Peyer's patch (tissue), 4 donors: ENCODE data around the gene PRPH. TPM values are rescaled to one million over a fixed set of nuclear protein-coding genes. Genes with fewer than 3 reads are reported as not detected.

Experiments
- DNase-seq, 3 donors: peaks; one replicate each; pipeline ENCODE4 v3.0.0-alpha.2; 2017 to 2019
- H3K27ac ChIP-seq, 4 donors: fragments of 200-600 bp; sonication (generic); one replicate each; pipeline ENCODE4 v1.5.1; 2016 to 2019
- H3K27me3 ChIP-seq, 2 donors: fragments of 200-600 bp; sonication (generic); one replicate each; pipeline ENCODE4 v1.5.1; 2019
- H3K36me3 ChIP-seq, 3 donors: fragments of 200-600 bp; sonication (generic); one replicate each; pipeline ENCODE4 v1.5.1; 2016 to 2019
- H3K4me1 ChIP-seq, 4 donors: fragments of 200-600 bp; sonication (generic); one replicate each; pipeline ENCODE4 v1.5.1; 2016 to 2019
- H3K4me3 ChIP-seq, 4 donors: fragments of 200-600 bp; sonication (generic); 1 replicate in 3 of 4; 2 replicates in 1 of 4; pipeline ENCODE4 v1.5.1; 2016 to 2019; ENCODE audit warnings: mild to moderate bottlenecking in 1 of 4
- H3K9me3 ChIP-seq, 4 donors: fragments of 200-600 bp; sonication (generic); one replicate each; pipeline ENCODE4 v1.5.1; 2016 to 2019; ENCODE audit warnings: mild to moderate bottlenecking in 1 of 4
- CTCF ChIP-seq, 6 experiments: fragments of 450-650 bp in 4 of 6; fragments of 200-600 bp in 2 of 6; sonication (generic) in 1 of 6; IDR thresholded peaks; one replicate each; pipeline ENCODE4 v1.5.1; 2017 to 2019; ENCODE audit warnings: antibody characterized with exemption in 6 of 6, mild to moderate bottlenecking in 3 of 6, moderate library complexity in 1 of 6
- POLR2A ChIP-seq, 2 donors: fragments of 450-650 bp; IDR thresholded peaks; one replicate each; pipeline ENCODE4 v1.5.1; 2017; ENCODE audit warnings: antibody characterized with exemption in 2 of 2, mild to moderate bottlenecking in 2 of 2, moderate library complexity in 2 of 2
- total RNA-seq, 4 donors: library from RNA; depleted of rRNA; stranded (reverse); fragments of >200 nt; gene quantifications; one replicate each; pipeline ENCODE4 v1.1.0, GENCODE V29; 2016

PRPH gene
- total RNA-seq, 4 donors from 2014 or later, result 6.4 to 8.8 (median 6.5) TPM; not detected in 1

DNA sequence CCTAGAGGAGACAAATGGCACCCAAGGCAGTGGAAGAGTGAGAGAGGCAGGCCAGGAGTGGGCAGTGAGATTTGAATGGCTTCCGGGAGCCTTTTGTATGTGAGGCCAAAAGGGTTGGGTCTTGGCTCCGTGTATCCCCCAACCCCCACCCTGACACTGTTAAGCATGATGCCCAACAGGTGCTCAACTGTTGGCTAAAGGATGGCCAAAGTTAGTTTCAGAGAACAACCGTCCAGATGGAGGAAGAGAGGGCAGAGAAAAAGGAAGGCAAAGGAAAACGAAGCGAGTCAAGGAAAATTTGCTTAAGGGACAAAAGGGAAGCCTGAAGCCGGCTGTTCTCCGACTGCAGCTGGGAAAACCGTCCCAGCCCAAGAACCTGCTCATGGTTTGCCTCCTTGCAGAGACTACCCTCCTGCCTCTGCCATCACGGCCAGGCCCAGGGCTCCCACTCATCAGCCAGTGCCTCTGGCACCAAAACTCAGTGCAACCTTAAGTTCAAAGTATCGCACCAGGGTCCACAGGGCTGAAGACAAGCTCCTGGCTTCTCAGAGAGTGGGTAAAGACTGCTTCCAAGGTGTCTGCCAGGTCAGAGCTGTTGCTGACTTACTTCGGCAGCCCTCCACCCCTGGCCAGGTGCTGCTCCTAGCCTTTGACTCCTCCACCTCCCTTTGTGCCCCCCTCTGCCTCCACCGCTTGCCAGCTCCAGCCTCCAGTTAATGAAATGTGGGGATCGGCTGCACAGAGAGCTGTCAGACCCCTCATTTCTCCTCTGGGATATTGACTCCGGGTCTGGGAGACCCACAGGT lies 46.2 kb downstream of the PRPH start:
- Histone ChIP-seq H3K27ac (no peak overlapping the region), H3K9me3 (no peaks in the 10 kb centered on the region), H3K27me3 (peaks cover 5 to 24% of the 10 kb centered on the region in 2 donors), H3K4me3 (no peak overlapping the region), H3K36me3 (no peaks in the 10 kb centered on the region), H3K4me1 (peaks cover 7 to 60% (median 41%) of the 10 kb centered on the region in 4 donors)
- TF ChIP-seq CTCF (IDR thresholded peaks at IDR 0.05) (no peak), POLR2A (IDR thresholded peaks at IDR 0.05) (no peak)
- DNase-seq, result peak in 1 of 3 donors; percentile 33

DNA sequence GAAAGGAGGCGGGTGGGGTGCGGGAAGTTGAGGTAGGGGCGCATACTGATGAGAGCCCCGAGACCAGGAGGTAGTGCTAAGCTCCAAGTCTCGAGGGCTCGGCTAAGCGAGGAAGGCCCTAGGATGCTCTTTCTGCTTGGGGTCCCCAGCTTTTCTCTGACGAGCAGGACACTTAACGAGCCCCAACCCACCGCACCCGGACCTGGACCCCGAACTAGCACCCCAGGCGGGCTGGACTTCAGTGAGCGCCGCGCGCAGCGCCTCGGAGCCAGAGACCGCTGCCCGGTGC lies 46.8 kb downstream of the PRPH start:
- H3K4me3 ChIP-seq, result peak overlapping the region; percentile 28 to 52 (median 48)
- TF ChIP-seq CTCF (IDR thresholded peaks at IDR 0.05) (no peak), POLR2A (IDR thresholded peaks at IDR 0.05) (no peak)
- H3K36me3 ChIP-seq, result no peaks in the 10 kb centered on the region
- no peaks in the 10 kb centered on the region for H3K9me3 ChIP-seq
- H3K4me1 ChIP-seq, result peaks cover 7 to 60% (median 43%) of the 10 kb centered on the region in 4 donors
- H3K27ac ChIP-seq, result no peak overlapping the region
- DNase-seq, result no peak
- peaks cover 1 to 24% of the 10 kb centered on the region in 2 donors for H3K27me3 ChIP-seq

GRCh38 chr12:49342066-49342913 lies 47.3 kb downstream of the PRPH start:
- Histone ChIP-seq H3K27ac (peak overlapping the region in 1 of 4 donors; percentile 48), H3K4me3 (peak overlapping the region; percentile 28 to 52 (median 48))
- TF ChIP-seq POLR2A (IDR thresholded peaks at IDR 0.05) (no peak), CTCF (IDR thresholded peaks at IDR 0.05) (peak in 5 of 6 experiments; percentile 69 to 87 (median 81))

DNA sequence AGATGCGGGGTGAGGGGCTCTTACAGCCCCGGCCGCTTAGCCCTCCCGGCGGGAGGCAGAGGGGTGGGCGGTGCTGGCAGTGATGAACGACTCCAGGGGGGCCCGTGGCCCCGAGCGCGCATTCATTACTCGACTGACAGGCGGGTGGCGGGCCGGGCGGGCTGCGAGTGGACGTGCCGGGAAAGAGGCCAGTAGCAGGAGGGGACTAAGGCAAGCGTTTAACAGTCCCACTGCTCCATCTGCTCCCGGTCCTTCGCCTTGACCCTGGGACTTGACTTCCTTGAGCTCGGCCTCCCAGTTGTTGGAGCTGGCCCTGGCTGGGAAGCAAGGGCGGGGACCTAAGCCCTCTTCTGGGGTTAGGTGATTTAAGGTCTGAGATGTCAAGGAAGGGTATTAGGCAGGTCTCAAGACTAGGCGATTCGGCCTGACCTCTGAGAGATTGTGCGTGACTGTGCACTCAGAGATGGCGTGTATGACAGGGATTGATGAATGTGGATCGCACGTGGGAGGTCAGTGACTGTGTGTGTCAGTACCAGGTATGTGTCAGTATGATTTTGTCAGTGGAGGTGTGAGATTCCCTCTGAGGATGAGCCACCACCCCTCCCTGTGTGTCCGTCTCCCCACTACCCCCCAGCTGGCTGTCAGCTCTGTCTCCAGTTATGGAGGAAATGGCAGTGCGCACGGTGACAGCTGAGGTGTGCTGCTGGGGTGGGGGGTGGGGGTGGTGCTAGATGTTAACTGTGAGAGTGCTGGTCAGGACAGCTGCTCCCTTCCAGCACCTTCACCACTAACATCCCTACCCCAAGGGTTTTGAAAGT lies 48.2 kb downstream of the PRPH start:
- no peak for TF ChIP-seq POLR2A (IDR thresholded peaks at IDR 0.05)
- no peak for TF ChIP-seq CTCF (IDR thresholded peaks at IDR 0.05)
- H3K36me3 ChIP-seq, result no peaks in the 10 kb centered on the region
- no peaks in the 10 kb centered on the region for H3K9me3 ChIP-seq
- DNase-seq, result no peak
- peaks cover 7 to 66% (median 48%) of the 10 kb centered on the region in 4 donors for H3K4me1 ChIP-seq
- H3K27ac ChIP-seq, result no peak overlapping the region
- peaks cover 0 to 25% of the 10 kb centered on the region in 2 donors for H3K27me3 ChIP-seq
- H3K4me3 ChIP-seq, result peak overlapping the region; percentile 28 to 52 (median 48)

More at GRCh38 chr12:49342066-49342913, 47.3 kb downstream of the PRPH start:
- Histone ChIP-seq H3K9me3 (no peaks in the 10 kb centered on the region), H3K36me3 (no peaks in the 10 kb centered on the region), H3K27me3 (peaks cover 0 to 22% of the 10 kb centered on the region in 2 donors), H3K4me1 (peaks cover 7 to 60% (median 43%) of the 10 kb centered on the region in 4 donors)
- peak; percentile 68 to 90 (median 84) for DNase-seq

- Histone ChIP-seq H3K9me3 (no peaks in the 10 kb centered on the region), H3K27ac (no peak overlapping the region), H3K36me3 (no peaks in the 10 kb centered on the region), H3K4me3 (peak overlapping the region in 2 of 4 donors; percentile 52 to 75), H3K4me1 (peaks cover 7 to 67% (median 47%) of the 10 kb centered on the region in 4 donors), H3K27me3 (peaks cover 0 to 25% of the 10 kb centered on the region in 2 donors)
- TF ChIP-seq CTCF (IDR thresholded peaks at IDR 0.05) (no peak), POLR2A (IDR thresholded peaks at IDR 0.05) (no peak)
- no peak for DNase-seq
Measured at GRCh38 chr12:49344486-49345050, 49.6 kb downstream of the PRPH start.
